SKM-1 treated with dmso at 0.1 percent for 144 hours (cell line): Measurements from ENCODE around the gene PRKAG2.
"Not testable (repeated sequence)": the region's sequence is repeated elsewhere in the genome, so short reads cannot be mapped to it uniquely, and the experiment has no call there.

Experiments used
- DNase-seq: peaks from one replicate; lab custom pipeline; 2025; ENCODE audit not compliant: unreplicated experiment; lab: John Stamatoyannopoulos, UW

Gene PRKAG2

GRCh38 chr7:151537818-151538561 is 338.9 kb downstream of the PRKAG2 start:
- DNase-seq = no peak

GRCh38 chr7:151536178-151536577 is 340.7 kb downstream of the PRKAG2 start:
- not testable (repeated sequence) for DNase-seq

GRCh38 chr7:151529842-151530241 is 347.1 kb downstream of the PRKAG2 start:
- no peak for DNase-seq

GRCh38 chr7:151524845-151525244 is 352.1 kb downstream of the PRKAG2 start:
- no peak for DNase-seq

GRCh38 chr7:151524331-151524730 is 352.6 kb downstream of the PRKAG2 start:
- DNase-seq = no peak

- no peak for DNase-seq
These were observed 356.3 kb downstream of the PRKAG2 start for GRCh38 chr7:151520419-151521261.

GRCh38 chr7:151519765-151520418 is 357.0 kb downstream of the PRKAG2 start, which contains the start of gene RHEB:
Gene RHEB (minus strand): TSS chr7:151519895. CDS start chr7:151519511, 384 bp downstream.
- DNase-seq = peak; percentile 78

- DNase-seq = not testable (repeated sequence)
These were observed 357.8 kb downstream of the PRKAG2 start for GRCh38 chr7:151518947-151519764.

- no peak for DNase-seq
These were observed 358.6 kb downstream of the PRKAG2 start for GRCh38 chr7:151518105-151518946.

- no peak for DNase-seq
These were observed 359.3 kb downstream of the PRKAG2 start for GRCh38 chr7:151517601-151518104.

GRCh38 chr7:151515276-151515565 is 361.7 kb downstream of the PRKAG2 start:
- no peak for DNase-seq

GRCh38 chr7:151514461-151515275 is 362.2 kb downstream of the PRKAG2 start:
- DNase-seq = no peak

- DNase-seq = no peak
These were observed 363.8 kb downstream of the PRKAG2 start for GRCh38 chr7:151513133-151513532.

- DNase-seq = no peak
These were observed 364.6 kb downstream of the PRKAG2 start for GRCh38 chr7:151512353-151512752.

- no peak for DNase-seq
These were observed 365.0 kb downstream of the PRKAG2 start for GRCh38 chr7:151511946-151512345.

GRCh38 chr7:151511270-151511669 is 365.6 kb downstream of the PRKAG2 start:
- no peak for DNase-seq

- no peak for DNase-seq
These were observed 367.1 kb downstream of the PRKAG2 start for GRCh38 chr7:151509670-151510333.

GRCh38 chr7:151508991-151509390 is 367.9 kb downstream of the PRKAG2 start:
- DNase-seq = no peak
